GM21619 (cell line): Measurements from ENCODE around the gene POLG.
A peak's percentile ranks its signal among the peaks of the same experiment; 100 is the strongest.

Experiments
- ATAC-seq: cut with Tn5 transposase; IDR thresholded peaks from one replicate; pipeline ENCODE4 v1.9.1; 2021; ENCODE audit not compliant: unreplicated experiment

The POLG gene

DNA sequence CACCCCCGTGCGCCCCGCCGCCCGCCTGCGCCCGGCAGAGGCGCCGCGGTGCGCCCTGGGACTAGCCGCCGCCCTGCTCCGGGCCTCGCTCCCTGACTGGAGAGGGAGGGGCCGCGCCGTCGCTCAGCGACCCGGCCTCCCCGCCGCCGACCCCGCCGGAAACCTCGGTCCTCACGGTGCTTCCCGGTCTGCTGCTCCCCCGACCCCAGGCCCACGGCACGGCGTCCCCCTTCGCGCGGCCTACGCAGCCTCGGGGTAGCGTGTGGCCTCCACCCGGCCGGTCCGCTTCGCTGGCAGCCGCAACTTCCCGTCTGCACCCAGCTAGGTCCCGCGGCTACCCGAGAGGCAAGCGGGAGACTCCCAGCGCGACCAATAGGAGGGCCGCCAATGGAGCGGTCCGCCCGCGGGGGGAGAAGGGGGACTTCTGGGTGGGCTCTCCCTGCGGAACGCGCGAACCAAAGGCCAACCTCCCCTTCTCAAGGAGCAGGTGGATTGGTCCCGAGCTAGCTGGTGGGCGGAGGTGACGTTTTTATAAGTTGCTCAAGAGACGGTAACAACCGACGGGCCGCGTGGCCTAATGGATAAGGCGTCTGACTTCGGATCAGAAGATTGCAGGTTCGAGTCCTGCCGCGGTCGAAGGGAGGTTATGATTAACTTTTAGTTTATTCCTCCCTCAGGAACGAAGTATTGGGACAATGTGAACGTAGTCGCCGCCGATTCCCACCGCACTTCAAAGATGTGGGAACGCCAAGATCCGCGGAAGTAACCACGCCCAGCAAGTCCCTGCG is at the start of gene POLG:
Gene POLG, minus strand, starts transcription at position 315 of the 788 bp plus-strand sequence. CDS start 1,070 bp downstream, outside the sequence.
- ATAC-seq = peak; percentile 88

DNA sequence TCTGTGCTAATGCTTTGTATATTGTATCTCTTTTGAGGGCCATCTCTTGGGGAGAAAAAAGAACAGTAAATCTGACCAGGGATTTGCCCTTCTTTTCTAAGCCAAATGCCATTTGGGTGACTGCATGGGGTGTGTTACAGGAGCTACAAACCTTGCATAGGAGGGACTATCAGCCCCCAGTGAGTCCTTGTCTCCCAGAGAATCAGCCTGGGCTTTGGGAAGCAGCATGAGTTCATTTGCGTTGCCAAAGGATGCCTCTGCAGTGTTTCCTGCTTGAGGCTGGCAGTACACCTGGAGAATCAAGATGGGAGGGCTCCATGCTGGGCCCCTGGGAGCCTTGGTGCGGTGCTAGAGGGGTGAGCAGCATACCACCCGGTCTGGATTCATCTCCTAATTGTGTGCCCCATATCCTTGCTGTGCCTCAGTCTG is 49.6 kb upstream of the POLG start:
- ATAC-seq = no peak

DNA sequence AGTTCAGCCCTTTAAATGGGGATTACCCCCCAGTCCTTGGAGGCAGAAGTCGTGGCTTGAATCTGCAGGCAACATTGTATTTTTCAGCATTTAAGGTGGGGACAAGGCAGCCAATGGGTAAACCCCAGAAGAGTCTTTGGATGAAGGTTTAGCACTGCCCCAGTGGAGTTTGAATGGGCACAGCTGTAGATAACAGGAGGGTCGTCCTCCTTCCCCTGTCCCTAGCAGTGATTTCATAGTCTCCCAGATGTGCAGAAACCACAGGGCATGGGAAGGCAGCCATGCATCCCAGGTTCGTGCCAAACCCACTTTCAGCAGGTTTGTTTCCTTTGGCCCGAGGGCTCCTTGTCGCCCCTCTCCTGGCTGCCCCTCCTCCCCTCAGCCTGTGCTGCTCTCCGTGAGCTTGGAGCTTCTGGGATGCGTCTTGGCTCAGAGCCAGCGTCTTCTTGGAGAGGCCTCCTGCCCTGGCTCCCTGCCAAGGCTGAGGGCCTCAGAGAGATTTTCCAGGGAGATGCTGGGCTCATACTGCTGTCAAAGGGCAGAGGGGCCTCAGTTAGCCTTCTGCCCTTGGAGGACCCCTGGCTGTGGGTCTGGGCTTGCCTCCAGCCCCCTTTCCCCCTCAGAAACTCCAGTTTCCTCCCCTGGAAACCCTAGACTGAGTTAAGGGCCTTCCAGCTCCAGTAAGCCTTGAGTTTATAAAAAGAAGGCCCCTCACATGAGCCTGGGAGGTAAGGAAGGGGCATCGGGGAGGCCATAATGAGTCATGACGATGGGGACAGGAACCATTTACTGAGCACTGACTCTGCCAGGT is 48.9 kb upstream of the POLG start:
- no peak for ATAC-seq

GRCh38 chr15:89381888-89382686 is 47.5 kb upstream of the POLG start:
- ATAC-seq = no peak

GRCh38 chr15:89381331-89381730 is 46.7 kb upstream of the POLG start:
- ATAC-seq = no peak

DNA sequence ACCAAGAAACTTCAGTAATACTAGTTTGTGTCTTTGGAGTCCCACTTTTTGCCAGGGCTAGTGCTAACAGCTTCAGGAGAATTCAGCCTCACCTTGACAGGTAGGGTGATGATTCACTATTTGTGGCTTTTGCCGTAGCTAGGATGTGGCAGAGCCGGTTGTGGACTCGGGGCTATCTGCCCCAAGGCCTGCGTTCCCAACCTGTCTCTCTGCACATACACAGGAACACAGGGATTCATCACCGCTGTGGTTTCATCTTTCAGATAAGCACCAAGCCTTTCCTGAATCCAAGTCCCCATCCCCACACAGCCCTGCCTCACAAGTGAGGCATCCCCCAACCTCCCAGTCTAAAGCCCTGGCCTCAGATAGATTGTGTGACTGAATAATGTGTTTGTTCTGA is 45.2 kb upstream of the POLG start:
- no peak for ATAC-seq

DNA sequence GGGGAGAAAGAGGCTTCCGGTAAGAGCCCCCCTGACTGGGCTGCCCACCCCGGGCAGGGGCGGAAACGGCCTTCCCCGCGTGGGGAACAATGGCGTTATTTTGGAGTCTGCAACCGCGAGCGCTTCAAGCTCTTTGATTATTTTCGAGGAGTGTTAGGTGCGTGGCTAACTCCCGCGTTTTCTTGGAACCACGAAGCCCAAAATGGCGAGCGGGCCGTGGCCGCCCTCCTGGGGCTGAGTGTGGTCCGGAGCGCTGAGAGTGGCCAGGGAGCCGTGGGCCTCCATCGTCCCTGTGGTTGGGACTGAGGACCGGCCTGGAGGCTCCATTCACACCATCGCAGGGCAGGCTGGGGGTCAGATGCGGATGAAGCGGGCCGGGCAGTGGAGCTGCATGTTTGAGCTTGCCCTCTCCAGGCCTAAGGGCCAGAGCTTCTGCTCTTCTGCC is 44.6 kb upstream of the POLG start:
- no peak for ATAC-seq

DNA sequence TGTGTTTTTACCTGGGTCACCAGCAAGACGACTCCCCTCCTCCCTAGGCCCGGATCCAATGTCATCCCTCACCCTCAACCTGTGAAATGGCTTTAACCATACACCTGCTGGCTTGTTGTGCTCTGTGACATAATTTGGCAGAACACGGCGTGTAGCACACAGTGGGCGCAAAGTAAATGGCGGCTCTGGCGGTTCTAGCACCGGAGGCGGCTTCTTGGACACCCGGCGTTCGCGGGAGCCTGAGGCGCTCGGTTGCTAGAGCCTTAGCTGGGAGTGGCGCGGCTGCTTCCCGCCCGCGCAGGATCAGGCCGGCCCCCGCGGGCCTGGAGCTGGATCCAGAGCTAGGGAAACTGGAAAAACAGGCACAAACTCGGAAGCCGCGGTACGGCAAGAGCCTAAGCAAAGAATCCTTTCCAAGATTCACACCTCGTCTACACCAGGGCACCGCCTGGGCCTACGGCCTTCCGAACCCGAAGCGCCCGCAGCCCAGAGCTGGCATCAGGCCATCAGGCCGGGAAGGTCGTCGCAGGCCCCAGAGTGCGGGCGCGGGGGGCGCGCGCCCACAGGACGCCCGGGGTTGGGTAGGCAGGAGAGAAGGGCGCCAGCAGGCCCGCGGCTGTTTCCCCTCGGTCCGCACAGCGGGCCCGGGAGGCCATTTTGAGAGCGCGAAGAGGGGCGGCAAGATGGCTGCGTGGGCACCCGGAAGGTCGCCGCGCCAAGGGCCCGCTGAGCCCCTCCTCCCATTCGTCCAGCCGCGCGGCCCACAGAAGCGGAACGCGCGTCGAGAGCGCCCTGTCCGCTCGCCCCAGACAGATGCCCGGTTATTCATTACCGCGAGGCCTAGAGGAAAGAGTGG is 43.9 kb upstream of the POLG start:
- no peak for ATAC-seq

DNA sequence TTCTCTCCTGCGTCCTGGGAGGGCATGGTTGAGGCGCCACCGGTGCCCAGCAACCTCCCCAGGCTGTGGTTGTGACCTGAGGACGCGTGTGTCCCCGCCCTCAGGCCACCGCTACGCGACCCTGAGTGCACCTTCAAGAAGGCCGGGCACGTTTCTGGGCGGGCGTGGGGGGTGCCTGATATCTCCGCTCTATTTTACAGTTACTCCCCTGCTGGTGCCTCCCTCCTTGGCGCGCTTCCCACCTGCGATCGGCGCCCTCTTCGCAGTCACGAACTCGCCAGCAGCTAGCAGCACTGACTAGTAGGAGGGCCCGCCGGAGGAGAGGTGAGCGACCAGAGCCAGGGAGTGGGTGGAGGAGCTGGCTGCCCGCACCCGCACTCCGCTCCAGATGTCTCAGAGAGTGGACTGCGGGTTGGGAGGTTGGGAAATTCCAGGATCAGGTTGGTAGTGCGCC is 43.2 kb upstream of the POLG start:
- ATAC-seq = no peak

GRCh38 chr15:89377024-89377841 is 42.6 kb upstream of the POLG start:
- ATAC-seq = no peak

GRCh38 chr15:89376388-89376787 is 41.8 kb upstream of the POLG start:
- ATAC-seq = no peak

DNA sequence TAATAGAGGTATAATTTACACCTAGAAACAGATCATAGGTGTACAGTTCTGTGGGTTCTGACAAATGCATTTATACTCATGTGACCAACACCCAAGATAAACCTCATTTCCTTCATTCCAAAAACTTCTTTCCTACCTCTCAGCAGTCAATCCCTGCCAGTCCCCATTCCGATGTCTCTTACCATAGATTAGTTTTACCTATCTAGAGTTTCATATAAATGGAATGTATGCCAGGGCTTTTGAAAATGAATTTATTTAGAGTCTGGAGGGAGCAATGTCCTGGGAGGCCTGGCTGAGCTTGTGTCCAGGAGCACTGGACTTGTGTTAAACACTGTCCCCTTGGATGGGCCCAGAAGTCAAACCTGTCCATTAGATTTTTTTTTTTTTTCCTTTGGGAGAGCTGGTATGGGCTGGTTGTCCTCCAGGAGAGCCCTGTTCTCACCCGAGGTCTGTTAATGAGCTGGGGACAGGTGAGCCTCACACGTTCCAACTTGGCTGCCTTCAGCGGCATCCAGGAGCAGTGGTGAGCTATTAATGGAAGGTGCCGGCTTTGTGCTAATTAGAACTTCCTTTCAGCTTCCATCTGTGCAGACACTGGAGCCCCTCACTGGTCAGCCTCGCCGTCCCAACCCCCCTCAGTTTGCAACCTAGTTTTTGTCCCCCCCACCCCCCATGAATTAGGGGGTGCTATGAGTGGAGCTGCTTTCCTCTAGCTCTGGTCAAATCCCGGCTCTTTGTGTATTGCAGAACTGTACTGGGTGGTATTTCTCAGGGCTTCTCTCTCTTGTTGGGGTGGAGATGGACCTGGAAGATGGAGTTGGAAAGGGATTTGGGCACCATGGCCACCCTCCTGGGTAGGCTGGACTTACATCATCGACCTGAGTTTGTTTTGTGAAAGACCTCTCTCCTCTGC is 40.7 kb upstream of the POLG start:
- no peak for ATAC-seq

GRCh38 chr15:89374086-89374981 is 39.7 kb upstream of the POLG start:
- no peak for ATAC-seq

GRCh38 chr15:89372069-89372935 is 37.7 kb upstream of the POLG start:
- ATAC-seq = no peak

- no peak for ATAC-seq
Observed at GRCh38 chr15:89371228-89372044, 36.8 kb upstream of the POLG start.

- ATAC-seq = no peak
Observed at GRCh38 chr15:89370978-89371227, 36.3 kb upstream of the POLG start.
